Spleen (tissue), 11 donors: ENCODE data around the gene CFAP45. TPM values are rescaled to one million over a fixed set of nuclear protein-coding genes. Genes with fewer than 3 reads are reported as not detected.
A peak's percentile ranks its signal among the peaks of the same experiment; 100 is the strongest.

Source experiments
- DNase-seq: peaks from one replicate; pipeline ENCODE4 v3.0.0-alpha.2; 2020
- H3K27ac ChIP-seq, 8 donors: fragments of 200-600 bp; sonication (generic) in 7 of 8; 1 replicate in 4 of 8; 2 replicates in 4 of 8; pipeline versions ENCODE4 v1.5.0 to v1.8.0; 2016 to 2021; ENCODE audit warnings: inconsistent platforms in 4 of 8, mild to moderate bottlenecking in 4 of 8, moderate library complexity in 1 of 8
- H3K27me3 ChIP-seq, 7 donors: fragments of 200-600 bp; sonication (generic) in 6 of 7; replicated peaks in 1 of 7; 1 replicate in 4 of 7; 2 replicates in 3 of 7; pipeline versions ENCODE4 v1.5.0 to v1.8.0; 2016 to 2021; ENCODE audit warnings: inconsistent platforms in 3 of 7, mild to moderate bottlenecking in 1 of 7
- H3K36me3 ChIP-seq, 6 donors: fragments of 200-600 bp; sonication (generic) in 5 of 6; 1 replicate in 4 of 6; 2 replicates in 2 of 6; pipeline versions ENCODE4 v1.5.0 to v1.8.0; 2016 to 2021; ENCODE audit warnings: inconsistent platforms in 2 of 6
- H3K4me1 ChIP-seq, 6 donors: fragments of 200-600 bp; sonication (generic) in 5 of 6; 1 replicate in 3 of 6; 2 replicates in 3 of 6; pipeline versions ENCODE4 v1.5.0 to v1.8.0; 2016 to 2021; ENCODE audit warnings: inconsistent platforms in 3 of 6
- H3K4me3 ChIP-seq, 8 donors: fragments of 200-600 bp; sonication (generic) in 7 of 8; 1 replicate in 4 of 8; 2 replicates in 4 of 8; pipeline versions ENCODE4 v1.5.0 to v1.8.0; 2016 to 2021; ENCODE audit warnings: inconsistent platforms in 4 of 8, mild to moderate bottlenecking in 4 of 8, moderate library complexity in 2 of 8
- H3K9me3 ChIP-seq, 8 donors: fragments of 200-600 bp; sonication (generic) in 7 of 8; 1 replicate in 4 of 8; 2 replicates in 4 of 8; pipeline versions ENCODE4 v1.5.0 to v1.8.0; 2016 to 2021; ENCODE audit warnings: inconsistent platforms in 4 of 8
- CTCF ChIP-seq, 11 experiments: fragments of 200-600 bp in 7 of 11; fragments of 450-650 bp in 4 of 11; sonication (generic) in 4 of 11; IDR thresholded peaks in 8 of 11; conservative IDR thresholded peaks in 3 of 11; 1 replicate in 7 of 11; 2 replicates in 4 of 11; pipeline versions ENCODE4 v1.4.0 to v1.8.0; 2016 to 2021; ENCODE audit warnings: antibody characterized with exemption in 11 of 11, inconsistent platforms in 4 of 11, mild to moderate bottlenecking in 1 of 11
- POLR2A ChIP-seq, 3 donors: fragments of 450-650 bp; IDR thresholded peaks; one replicate each; pipeline ENCODE4 v1.5.1; 2017; ENCODE audit warnings: antibody characterized with exemption in 3 of 3, mild to moderate bottlenecking in 1 of 3
- POLR2AphosphoS5 ChIP-seq, 3 donors: sonication (generic); formaldehyde crosslinking; IDR thresholded peaks; one replicate each; pipeline ENCODE4 v1.5.1; 2017; ENCODE audit warnings: antibody characterized with exemption in 3 of 3
- WGBS, 5 donors: extraction: QIAGEN DNeasy Blood & Tissue Kit in 3 of 5; methylation state at CpG; one replicate each; pipeline versions ENCODE4 v1.1.5 to v1.1.7; 2013 to 2018; 5-methylcytosine and 5-hydroxymethylcytosine counted together
- intact Hi-C: fragments of 100-400 bp; cut with DNase I; formaldehyde crosslinking; loops from one replicate; pipeline ENCODE4 v1.15.0; 2023; ENCODE audit warnings: low total_unique reads
- polyA plus RNA-seq, 3 donors: library from polyadenylated mRNA; stranded (reverse); fragments of 200-250 nt; gene quantifications; one replicate each; pipeline ENCODE4 v1.2.1, GENCODE V29; 2013
- total RNA-seq, 7 donors: library from RNA; depleted of rRNA in 3 of 7; stranded (reverse); fragments of >200 nt in 3 of 7; fragmentation: NEBNext Ultra II Directional in 4 of 7; extraction: Animal tissue kit (Norgen Biotek cat#: 25700) in 4 of 7; gene quantifications; one replicate each; pipeline versions ENCODE4 v1.1.0 to v1.2.1, GENCODE V29; 2016 to 2021
- donor health status: healthy with polysubstance abuse.
- donor health status: DM: no; HTN: no; CAD: no; lungs with moderate emphysema.
- donor health status: DM: no; HTN: no; CAD: no.
- donor health status: Bipolar disorder and iron deficiency.
- donor health status: healthy.
- donor health status: DM: no; HTN: no; CAD: no.
- donor health status: DM: yes; HTN: yes; CAD: no.

Gene CFAP45
- total and polyA plus RNA-seq, 10 donors, result 0.58 to 3.0 (median 1.9) TPM

GRCh38 chr1:159843459-159843858 lies 56.5 kb downstream of the CFAP45 start:
- no peaks in the 10 kb centered on the region for H3K27me3 ChIP-seq
- intact Hi-C loops, result no loop called here
- no peak overlapping the region for H3K27ac ChIP-seq
- 72 to 86% (median 85%) methylated on average over 4 of the region's 4 CpGs for WGBS, 5 donors
- H3K36me3 ChIP-seq, result no peaks in the 10 kb centered on the region
- H3K4me1 ChIP-seq, result no peaks in the 10 kb centered on the region
- no peak for DNase-seq
- TF ChIP-seq POLR2A (IDR thresholded peaks at IDR 0.05) (no peak), CTCF (IDR thresholded peaks at IDR 0.05 in 8 of 11, conservative IDR thresholded peaks at IDR 0.05 in 3 of 11) (no peak), POLR2AphosphoS5 (IDR thresholded peaks at IDR 0.05) (no peak)
- H3K4me3 ChIP-seq, result no peak overlapping the region
- H3K9me3 ChIP-seq, result no peaks in the 10 kb centered on the region

GRCh38 chr1:159841749-159842148 lies 58.2 kb downstream of the CFAP45 start:
- Histone ChIP-seq H3K9me3 (no peaks in the 10 kb centered on the region), H3K4me3 (no peak overlapping the region), H3K4me1 (no peaks in the 10 kb centered on the region), H3K27ac (peak overlapping the region in 6 of 8 donors; percentile 7 to 45 (median 19)), H3K36me3 (peaks cover 0 to 13% (median 0%) of the 10 kb centered on the region in 6 donors), H3K27me3 (no peaks in the 10 kb centered on the region)
- TF ChIP-seq CTCF (IDR thresholded peaks at IDR 0.05 in 8 of 11, conservative IDR thresholded peaks at IDR 0.05 in 3 of 11) (no peak), POLR2A (IDR thresholded peaks at IDR 0.05) (no peak), POLR2AphosphoS5 (IDR thresholded peaks at IDR 0.05) (no peak)
- DNase-seq, result no peak
- WGBS, 5 donors, result 75 to 85% (median 80%) methylated on average over 2 of the region's 2 CpGs
- intact Hi-C loops, result no loop called here

DNA sequence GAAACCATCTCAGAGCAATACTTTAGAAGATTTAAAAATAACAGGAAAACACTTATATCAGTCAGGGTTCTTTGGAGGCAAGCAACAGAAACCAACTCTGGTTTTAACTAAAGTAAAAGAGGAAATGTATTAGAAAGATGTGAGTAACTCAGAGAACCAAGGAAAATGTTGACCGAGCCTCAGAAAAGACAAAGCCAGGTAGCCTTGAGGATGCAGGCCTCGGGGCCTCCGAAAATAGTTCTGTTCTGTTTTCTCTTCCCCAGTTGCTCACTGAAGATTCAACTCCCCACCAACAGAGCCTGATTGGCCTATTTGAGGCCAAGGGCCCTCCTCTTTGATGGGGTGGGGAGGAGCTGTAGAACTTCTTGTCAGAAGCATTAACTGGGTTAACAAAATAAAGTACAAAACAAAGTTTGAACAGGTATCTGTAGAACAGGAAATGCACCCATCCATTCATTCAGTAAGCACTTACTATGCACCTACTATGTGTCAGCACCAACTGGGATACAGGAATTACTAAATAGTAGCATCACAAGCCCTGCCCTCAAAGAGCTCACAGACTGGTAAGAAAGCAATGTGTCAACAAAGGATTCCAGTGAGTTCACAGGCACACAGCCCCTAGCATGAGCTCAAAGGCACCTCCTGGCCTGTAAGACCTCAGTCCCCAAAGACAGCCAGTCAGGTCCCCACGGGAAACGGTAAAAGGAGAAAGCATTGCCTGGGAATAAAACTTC lies 60.7 kb downstream of the CFAP45 start:
- intact Hi-C loops, result no loop called here
- DNase-seq, result no peak
- Histone ChIP-seq H3K4me3 (no peak overlapping the region), H3K27ac (no peak overlapping the region), H3K36me3 (peaks cover 0 to 35% (median 1%) of the 10 kb centered on the region in 6 donors), H3K9me3 (no peaks in the 10 kb centered on the region), H3K27me3 (no peaks in the 10 kb centered on the region), H3K4me1 (no peaks in the 10 kb centered on the region)
- WGBS, 5 donors, result 77 to 87% (median 86%) methylated on average over 5 of the region's 5 CpGs
- TF ChIP-seq POLR2A (IDR thresholded peaks at IDR 0.05) (no peak), CTCF (IDR thresholded peaks at IDR 0.05 in 8 of 11, conservative IDR thresholded peaks at IDR 0.05 in 3 of 11) (no peak)

DNA sequence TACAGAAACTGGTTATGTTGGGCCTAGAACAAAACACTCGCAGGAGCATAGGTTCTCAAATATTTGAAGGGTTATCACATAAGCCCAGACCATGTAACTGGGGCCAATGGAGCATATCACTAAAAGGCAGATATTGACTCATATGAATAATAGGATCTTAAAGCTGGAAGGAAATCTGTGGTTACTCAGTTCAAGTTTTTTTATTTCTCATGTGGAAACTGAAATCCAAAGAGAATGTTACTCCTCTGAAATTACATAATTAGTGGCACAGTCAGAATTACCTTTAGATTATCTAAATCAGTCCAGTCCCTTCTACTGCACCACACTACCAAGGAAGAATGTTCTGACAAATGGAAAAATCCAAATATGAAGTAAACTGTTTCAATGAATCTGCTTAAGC lies 61.2 kb downstream of the CFAP45 start:
- intact Hi-C loops, result no loop called here
- no peaks in the 10 kb centered on the region for H3K27me3 ChIP-seq
- no peak for TF ChIP-seq POLR2A (IDR thresholded peaks at IDR 0.05)
- TF ChIP-seq POLR2AphosphoS5 (IDR thresholded peaks at IDR 0.05), result no peak
- TF ChIP-seq CTCF (IDR thresholded peaks at IDR 0.05 in 8 of 11, conservative IDR thresholded peaks at IDR 0.05 in 3 of 11), result no peak

More for the DNA sequence above, 61.2 kb downstream of the CFAP45 start:
- H3K4me3 ChIP-seq, result no peak overlapping the region
- no peak overlapping the region for H3K27ac ChIP-seq
- DNase-seq, result no peak
- no peaks in the 10 kb centered on the region for H3K4me1 ChIP-seq
- peaks cover 0 to 39% (median 1%) of the 10 kb centered on the region in 6 donors for H3K36me3 ChIP-seq
- no peaks in the 10 kb centered on the region for H3K9me3 ChIP-seq
- WGBS, 5 donors, result 67 to 83% (median 70%) methylated on average over 1 of the region's 1 CpG
